HepG2 (cell line): ENCODE data around the gene RAPGEF6. TPM values are rescaled to one million over a fixed set of nuclear protein-coding genes. Genes with fewer than 3 reads are reported as not detected.
A peak's percentile ranks its signal among the peaks of the same experiment; 100 is the strongest.

Experiments
- AGO2 ChIP-seq: fragments of 200-400 bp; formaldehyde crosslinking; optimal IDR thresholded peaks from 2 replicates; pipeline ENCODE3; 2017; ENCODE audit warnings: mild to moderate bottlenecking, low read depth, low read length, moderate library complexity
- ARNT2 ChIP-seq: sonication (generic); formaldehyde crosslinking; IDR thresholded peaks from 2 replicates; pipeline ENCODE4 v1.8.0; 2022; ENCODE audit warnings: mild to moderate bottlenecking, low read depth, missing genetic modification reagents, moderate library complexity
- ATF4 ChIP-seq, 2 experiments: fragments of 450-650 bp in 1 of 2; sonication (generic) in 1 of 2; formaldehyde crosslinking; IDR thresholded peaks; 2 replicates each; pipeline versions ENCODE4 v1.5.0 to v1.8.0; 2020 to 2022; ENCODE audit warnings: mild to moderate bottlenecking in 1 of 2, missing genetic modification reagents in 1 of 2
- ATF5 ChIP-seq: sonication (generic); formaldehyde crosslinking; IDR thresholded peaks from 2 replicates; pipeline ENCODE4 v1.4.0; 2020; ENCODE audit warnings: mild to moderate bottlenecking, low read depth, missing genetic modification reagents
- CEBPG ChIP-seq: IDR thresholded peaks from 2 replicates; pipeline ENCODE4 v1.6.1; 2016
- DNMT3B ChIP-seq: conservative IDR thresholded peaks from 2 replicates; pipeline ENCODE4 v1.6.1; 2016; ENCODE audit warnings: missing biosample characterization, control low read depth
- MAFF ChIP-seq: IDR thresholded peaks from 2 replicates; pipeline ENCODE4 v1.6.1; 2011; ENCODE audit warnings: low read depth, low read length, improper control_type of control experiment
- MIER3 ChIP-seq: IDR thresholded peaks from 2 replicates; pipeline ENCODE4 v1.6.1; 2016; ENCODE audit warnings: missing compliant biosample characterization, borderline replicate concordance
- RARA ChIP-seq: IDR thresholded peaks from 2 replicates; pipeline ENCODE4 v1.6.1; 2016; ENCODE audit warnings: missing genetic modification reagents, missing compliant biosample characterization
- SNAPC2 ChIP-seq: sonication (generic); formaldehyde crosslinking; IDR thresholded peaks from 2 replicates; pipeline ENCODE4 v1.8.1; 2022; ENCODE audit warnings: mild to moderate bottlenecking, missing genetic modification reagents
- THAP7 ChIP-seq: sonication (generic); formaldehyde crosslinking; IDR thresholded peaks from 2 replicates; pipeline ENCODE4 v1.8.1; 2023; ENCODE audit warnings: mild to moderate bottlenecking, missing genetic modification reagents
- ZFX ChIP-seq: sonication (generic); formaldehyde crosslinking; IDR thresholded peaks from 2 replicates; pipeline ENCODE4 v1.4.0; 2020; ENCODE audit warnings: mild to moderate bottlenecking, low read depth, missing genetic modification reagents, moderate library complexity
- ZIK1 ChIP-seq: sonication (generic); formaldehyde crosslinking; IDR thresholded peaks from 2 replicates; pipeline ENCODE4 v1.5.0; 2020; ENCODE audit warnings: mild to moderate bottlenecking, low read depth, missing genetic modification reagents, borderline replicate concordance
- ZNF235 ChIP-seq: sonication (generic); formaldehyde crosslinking; IDR thresholded peaks from 2 replicates; pipeline ENCODE4 v1.8.1; 2023; ENCODE audit warnings: mild to moderate bottlenecking, missing genetic modification reagents, borderline replicate concordance
- ZNF451 ChIP-seq: sonication (generic); formaldehyde crosslinking; IDR thresholded peaks from 2 replicates; pipeline ENCODE4 v1.5.0; 2020; ENCODE audit warnings: mild to moderate bottlenecking, missing genetic modification reagents
- ZNF549 ChIP-seq: sonication (generic); formaldehyde crosslinking; IDR thresholded peaks from 2 replicates; pipeline ENCODE4 v1.5.0; 2020; ENCODE audit warnings: missing genetic modification reagents
- polyA plus RNA-seq, 8 experiments: library from polyadenylated mRNA; depleted of rRNA in 3 of 8; stranded (reverse) in 7 of 8; unstranded in 1 of 8; fragments of >200 nt; fragmentation: Illumina TruSeq in 4 of 8; extraction: Trizol in 4 of 8; gene quantifications; 2 replicates each; pipeline versions ENCODE4 v1.2.1 to v1.2.3, GENCODE V29; 2011 to 2016; ENCODE audit warnings: low read depth in 4 of 8, missing spikeins in 1 of 8, mixed read lengths in 1 of 8; ENCODE audit not compliant: insufficient read depth in 1 of 8
- total RNA-seq, 5 experiments: library from RNA; depleted of rRNA; stranded (reverse); fragments of >200 nt; fragmentation: Illumina TruSeq; extraction: Trizol; gene quantifications; 2 replicates each; pipeline ENCODE4 v1.2.3, GENCODE V29; 2016; ENCODE audit warnings: low read depth in 1 of 5

Gene RAPGEF6
- total and polyA plus RNA-seq, 2 of the 13 experiments (the other 11 are each of a cell fraction or from before 2014, with no cell fraction given): 7.7 to 24.6 TPM

GRCh38 chr5:131378721-131379541, 256.1 kb downstream of the RAPGEF6 start (continued):
- TF ChIP-seq ZNF235 (CRISPR knock-in tag): no peak
- no peak for TF ChIP-seq MIER3 (CRISPR knock-in tag)
- no peak for TF ChIP-seq THAP7
- 0 out of 2 replicates have a peak, but pooled peaks have one; percentile 2 for TF ChIP-seq MAFF
- TF ChIP-seq AGO2: no peak
- TF ChIP-seq ZFX: 0 out of 2 replicates have a peak, but pooled peaks have one; percentile 33
- no peak for TF ChIP-seq ZIK1
- no peak for TF ChIP-seq RARA (CRISPR knock-in tag)
- no peak for TF ChIP-seq ZNF549 (CRISPR knock-in tag)
- no peak for TF ChIP-seq ZNF451 (CRISPR knock-in tag)
- no peak for TF ChIP-seq DNMT3B
- TF ChIP-seq SNAPC2 (CRISPR knock-in tag): peak; percentile 44; the same call in 1 of the 2 replicates
- TF ChIP-seq CEBPG (CRISPR knock-in tag): 0 out of 2 replicates have a peak, but pooled peaks have one; percentile 21
- TF ChIP-seq ATF5: no peak
- TF ChIP-seq ATF4 (CRISPR knock-in tag; IDR thresholded peaks at IDR 0.05): peak in 1 of 2 experiments; percentile 41; a peak in 1 of 4 replicates
- no peak for TF ChIP-seq ARNT2
